Endothelial cell of umbilical vein (primary cell): ENCODE measurements around the gene EPN2.

Experiments used
- CTCF ChIP-seq, 2 donors: IDR thresholded peaks; 1 replicate in 1 of 2; 2 replicates in 1 of 2; pipeline ENCODE4 v1.5.1; 2011; ENCODE audit warnings: low read length in 2 of 2, mild to moderate bottlenecking in 2 of 2, moderate library complexity in 2 of 2, control low read depth in 1 of 2, inconsistent platforms in 1 of 2, low read depth in 1 of 2; ENCODE audit not compliant: insufficient read depth in 1 of 2; ENCODE audit errors: extremely low read depth in 1 of 2
- MYC ChIP-seq: IDR thresholded peaks from one replicate; pipeline ENCODE4 v1.6.1; 2011; ENCODE audit warnings: mild to moderate bottlenecking, low read depth, low read length
- POLR2A ChIP-seq: IDR thresholded peaks from 2 replicates; pipeline ENCODE4 v1.6.1; 2012; ENCODE audit warnings: low read depth, mild to moderate bottlenecking, control low read depth, low read length

- no peak for TF ChIP-seq CTCF (IDR thresholded peaks at IDR 0.05; ENCODE audit: extremely low read depth in 1 of 2, insufficient read depth in 1 of 2, low read depth in 1 of 2, low read length in 2 of 2)
- no peak for TF ChIP-seq POLR2A
- no peak for TF ChIP-seq MYC
Measured at GRCh38 chr17:19242323-19242722, 5.2 kb downstream of the EPN2 start.
